HG03558 (cell line): ENCODE data around the gene CFAP54.
"Not testable (repeated sequence)": the region's sequence is repeated elsewhere in the genome, so short reads cannot be mapped to it uniquely, and the experiment has no call there.

Experiments
- ATAC-seq: cut with Tn5 transposase; IDR thresholded peaks from one replicate; pipeline ENCODE4 v1.9.1; 2021; ENCODE audit warnings: moderate number of reproducible peaks; ENCODE audit not compliant: unreplicated experiment; ENCODE audit errors: extremely low read depth

The CFAP54 gene

DNA sequence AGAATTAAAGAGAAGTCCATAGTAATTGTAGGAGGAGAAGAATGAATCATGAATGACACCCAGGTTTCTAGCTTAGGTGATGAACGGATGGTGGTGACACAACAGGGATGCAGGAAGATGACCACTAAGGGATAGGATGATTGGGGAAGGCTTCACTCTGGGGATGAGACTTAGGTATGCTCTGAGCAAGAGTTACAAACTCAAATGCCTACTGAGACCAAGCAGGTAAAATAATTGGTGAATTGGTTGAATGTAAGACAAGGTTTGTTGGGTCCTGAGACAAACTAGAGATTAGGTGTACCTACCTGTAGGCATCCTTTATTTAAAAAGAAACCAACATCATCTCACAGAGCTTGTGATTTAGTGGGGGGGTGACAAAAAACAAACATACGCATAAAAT is 116.3 kb downstream of the CFAP54 start:
- no peak for ATAC-seq

DNA sequence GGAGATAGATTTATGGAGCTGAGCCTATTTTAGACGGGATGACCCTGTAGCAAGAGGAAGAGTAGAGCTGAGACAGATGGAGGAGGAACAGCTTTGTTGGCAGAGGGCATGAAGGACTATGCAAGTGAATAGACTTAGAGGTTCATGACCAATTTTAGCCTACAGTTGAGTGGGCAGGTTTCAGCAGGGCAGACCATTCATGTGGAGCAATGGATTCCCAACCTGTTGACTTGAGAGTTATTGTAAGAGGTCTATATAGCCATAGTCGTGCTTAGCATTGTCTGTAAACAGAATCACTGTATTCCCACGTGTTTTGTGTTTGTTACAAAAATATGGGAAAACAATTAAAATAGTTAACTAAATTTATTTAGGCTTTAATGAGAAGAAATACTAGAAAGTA is 116.8 kb downstream of the CFAP54 start:
- ATAC-seq = no peak

DNA sequence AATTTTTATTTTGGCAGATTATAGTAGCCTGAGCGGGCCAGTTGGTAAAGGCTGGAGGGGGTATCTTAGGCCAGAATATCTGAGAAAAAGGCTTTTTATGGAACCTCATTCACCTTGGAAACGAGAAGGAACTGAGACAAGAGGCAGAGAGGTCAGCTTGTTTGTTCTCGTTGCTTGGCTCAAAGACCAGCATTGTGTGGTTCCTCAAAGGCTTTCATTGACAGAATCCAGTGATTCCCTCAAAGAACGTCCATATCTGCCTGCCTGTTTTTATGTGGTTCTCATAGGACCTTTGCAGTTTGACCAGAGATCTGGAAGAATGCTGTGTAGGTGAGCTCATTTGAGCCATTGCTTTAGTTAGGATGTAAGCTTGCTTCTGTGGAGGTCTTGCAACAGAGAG is 117.3 kb downstream of the CFAP54 start:
- no peak for ATAC-seq

DNA sequence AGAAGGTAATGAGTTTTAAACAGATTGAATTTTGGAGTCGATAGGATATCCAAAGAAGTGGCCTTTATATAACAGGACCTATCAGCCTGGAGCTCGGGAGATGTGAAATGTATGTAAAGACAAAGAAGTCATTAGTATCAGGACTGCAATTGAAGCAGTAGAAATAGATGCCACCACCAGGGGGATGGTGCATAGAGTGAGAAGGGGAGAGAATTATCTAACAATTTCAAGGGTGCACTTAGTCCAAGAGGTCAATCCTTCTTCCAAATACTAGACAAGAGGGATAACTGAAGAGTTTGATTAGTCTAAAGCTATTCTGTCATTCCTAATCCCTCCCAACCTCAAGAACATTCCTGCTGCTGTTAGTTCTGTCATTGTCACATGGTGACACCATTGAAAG is 127.8 kb downstream of the CFAP54 start:
- no peak for ATAC-seq

DNA sequence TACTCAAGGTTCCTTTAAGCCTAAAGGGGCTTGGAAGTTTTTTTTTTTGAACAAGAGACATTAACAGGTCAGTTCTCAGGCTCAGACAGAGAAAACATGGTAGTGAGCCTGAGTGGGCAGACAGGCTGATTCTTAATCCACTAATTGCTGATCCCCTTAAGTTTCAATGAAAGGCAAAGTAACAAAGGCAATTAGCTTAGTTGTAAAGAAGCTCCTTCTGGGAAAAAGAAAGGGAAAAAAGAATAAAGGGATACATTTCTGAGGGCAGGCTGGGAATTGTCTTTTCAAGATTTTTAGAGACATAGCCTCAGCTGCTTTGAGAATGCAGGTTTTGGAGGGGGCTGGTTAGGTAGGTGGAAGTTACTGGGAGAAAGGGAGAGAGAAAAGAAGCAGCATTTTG is 133.8 kb downstream of the CFAP54 start:
- ATAC-seq = no peak

DNA sequence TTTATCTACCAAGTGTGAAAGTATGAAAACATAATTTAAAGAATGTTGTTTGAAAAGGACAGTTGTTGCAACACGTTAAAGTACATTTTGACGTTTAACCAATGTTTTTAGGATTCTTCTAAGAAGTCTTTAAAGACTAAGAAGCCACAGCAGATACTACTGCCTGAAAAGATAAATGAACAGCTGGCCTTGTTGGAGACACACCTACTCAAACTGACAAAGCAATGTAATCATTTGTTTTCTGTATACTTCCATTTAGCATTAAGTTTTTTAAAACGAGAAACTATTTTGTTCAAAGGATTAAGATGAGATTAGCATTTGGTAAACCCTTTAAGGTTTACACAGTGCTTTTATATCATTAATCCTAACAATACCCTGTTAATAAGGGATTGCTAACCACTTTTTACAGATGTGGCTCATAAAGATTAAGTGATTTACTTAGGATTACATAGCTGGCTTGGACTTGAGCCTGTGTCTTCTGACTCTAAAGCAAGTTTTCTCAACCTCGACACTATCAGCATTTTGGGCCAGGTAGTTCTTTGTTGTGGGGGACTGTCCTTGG is 134.4 kb downstream of the CFAP54 start:
- ATAC-seq = no peak

DNA sequence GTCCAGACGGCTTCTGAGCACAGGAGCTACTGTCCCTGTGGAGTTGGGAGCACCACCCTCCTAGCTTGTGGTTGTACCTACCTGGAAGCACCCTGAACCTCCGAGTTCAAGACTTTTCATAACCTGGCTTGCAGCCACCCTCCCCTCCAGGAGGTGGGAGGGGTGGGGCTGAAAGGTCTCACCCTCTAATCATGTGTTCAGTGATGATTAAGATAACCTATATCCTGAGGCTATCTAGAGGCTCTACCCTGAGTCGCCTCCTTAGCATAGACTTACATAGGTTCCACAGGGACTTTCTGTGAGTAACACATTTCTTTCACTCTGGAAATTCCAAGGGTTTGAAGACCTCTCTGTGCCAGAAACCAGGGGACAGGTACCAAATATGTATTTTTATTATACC is 146.5 kb downstream of the CFAP54 start:
- no peak for ATAC-seq

DNA sequence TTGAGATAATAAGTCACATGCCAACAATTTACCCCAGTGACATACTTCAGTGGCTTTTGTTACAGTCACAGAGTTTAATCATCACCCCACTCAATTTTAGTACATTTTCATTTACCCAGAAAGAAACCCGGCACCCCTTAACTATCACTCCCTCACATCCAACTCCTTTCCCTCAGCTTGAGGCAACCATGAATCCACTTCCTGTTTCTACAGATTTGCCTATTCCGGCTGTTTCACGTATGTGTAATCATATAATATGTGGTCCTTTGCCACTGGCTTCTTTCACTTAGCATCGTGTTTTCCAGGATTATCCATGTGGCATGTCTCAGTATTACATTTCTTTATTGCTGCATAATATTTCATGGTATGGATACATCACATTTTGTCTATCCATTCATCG is 147.5 kb downstream of the CFAP54 start:
- ATAC-seq = no peak

DNA sequence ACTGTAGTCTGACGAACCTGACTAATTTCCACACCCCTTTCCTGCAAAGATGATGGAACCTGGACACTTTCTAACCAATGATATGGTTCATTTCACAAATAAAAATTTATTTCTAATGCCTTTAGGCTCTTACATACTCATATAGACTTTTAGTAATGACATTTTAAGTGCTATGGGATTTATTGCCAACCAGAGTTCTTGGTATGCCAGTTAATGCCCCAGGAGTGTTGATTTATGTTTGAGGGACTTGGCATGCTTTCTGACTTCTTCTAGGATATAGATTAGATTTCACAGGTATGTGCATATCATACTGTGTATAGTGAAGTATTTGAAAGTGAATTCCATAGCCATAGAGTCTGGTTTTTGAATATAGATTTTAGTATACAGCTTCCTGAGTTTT is 159.5 kb downstream of the CFAP54 start:
- ATAC-seq = no peak

DNA sequence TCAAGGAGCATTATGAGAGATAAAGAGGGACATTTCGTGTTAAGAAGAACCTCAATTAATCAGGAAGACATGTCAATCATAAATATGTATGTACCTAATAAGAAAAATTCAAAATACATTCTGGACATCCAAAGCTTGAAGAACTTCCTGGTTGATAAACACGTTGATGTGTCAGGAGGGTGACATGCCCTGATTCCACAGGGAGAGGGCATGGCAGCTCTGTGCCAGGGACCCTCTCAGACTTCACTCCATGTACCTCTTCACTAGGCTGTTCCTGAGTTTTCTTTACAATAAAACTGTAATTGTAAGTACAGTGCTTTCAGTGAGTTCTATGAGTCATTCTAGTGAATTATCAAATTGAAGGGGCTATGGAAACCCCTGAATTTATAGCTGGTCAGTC is 163.5 kb downstream of the CFAP54 start:
- no peak for ATAC-seq

DNA sequence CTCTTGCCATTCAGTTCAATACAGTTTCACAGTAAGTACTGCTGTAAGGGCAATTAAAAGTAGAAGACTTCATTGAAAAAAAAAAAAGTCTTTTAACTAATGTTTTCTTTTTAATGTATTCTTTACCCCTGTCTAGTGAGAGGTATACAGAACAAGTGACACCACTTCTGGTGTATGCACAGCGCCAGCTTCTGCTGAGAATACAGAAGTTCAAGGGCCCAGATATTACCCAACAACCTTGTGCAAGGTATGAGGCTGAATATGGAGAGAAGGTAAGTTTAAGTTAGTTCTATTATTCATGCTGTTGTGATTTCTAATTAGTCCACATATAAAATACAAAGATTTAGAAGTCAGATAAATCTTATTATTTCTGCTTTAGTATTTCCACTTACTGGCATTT is 168.7 kb downstream of the CFAP54 start:
- no peak for ATAC-seq

DNA sequence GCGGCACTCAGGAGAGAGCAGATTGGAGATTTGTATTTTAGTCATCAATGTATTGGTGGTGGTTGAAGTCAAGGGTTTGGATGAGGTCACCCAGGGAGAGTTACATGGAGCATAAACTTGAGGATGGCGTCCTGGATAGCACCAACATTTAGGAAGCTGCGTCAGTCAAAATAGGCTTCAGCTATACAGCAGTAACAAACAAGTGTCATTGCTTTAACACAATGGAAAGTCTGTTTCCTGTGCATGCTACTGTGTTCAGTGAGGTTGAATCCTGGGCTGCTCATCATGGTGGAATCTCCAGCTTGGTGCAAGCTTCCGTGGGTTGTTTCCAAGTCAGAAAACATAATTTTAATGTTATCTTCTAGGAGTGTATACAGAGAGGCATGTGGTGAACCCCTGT is 180.4 kb downstream of the CFAP54 start:
- no peak for ATAC-seq

DNA sequence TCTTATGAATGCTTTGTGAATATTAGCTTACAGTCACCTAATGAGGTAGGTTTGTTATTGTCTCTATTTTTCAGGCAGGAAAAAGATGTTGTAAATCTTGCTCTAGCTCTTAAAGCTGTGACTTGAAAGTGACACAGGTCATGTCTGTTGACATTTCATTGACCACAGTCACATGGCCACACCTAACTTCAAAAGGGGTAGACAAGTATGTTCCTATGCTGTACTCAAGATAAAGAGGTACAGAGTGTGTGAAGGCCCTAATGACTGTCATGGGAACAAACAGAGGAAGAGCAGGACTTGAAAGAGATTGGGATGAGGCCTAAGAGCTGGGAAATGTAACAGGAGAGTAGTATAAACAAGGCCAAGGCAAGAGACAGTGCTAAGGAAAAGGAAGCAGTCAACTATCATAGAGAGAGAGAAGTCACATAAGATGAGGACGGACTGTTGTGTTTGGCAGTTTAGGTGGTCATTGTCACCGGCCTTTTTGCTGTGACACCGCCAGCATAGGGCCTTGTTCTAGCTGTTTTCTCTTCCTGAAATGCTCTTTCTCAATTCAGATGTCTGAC is 181.0 kb downstream of the CFAP54 start:
- no peak for ATAC-seq

DNA sequence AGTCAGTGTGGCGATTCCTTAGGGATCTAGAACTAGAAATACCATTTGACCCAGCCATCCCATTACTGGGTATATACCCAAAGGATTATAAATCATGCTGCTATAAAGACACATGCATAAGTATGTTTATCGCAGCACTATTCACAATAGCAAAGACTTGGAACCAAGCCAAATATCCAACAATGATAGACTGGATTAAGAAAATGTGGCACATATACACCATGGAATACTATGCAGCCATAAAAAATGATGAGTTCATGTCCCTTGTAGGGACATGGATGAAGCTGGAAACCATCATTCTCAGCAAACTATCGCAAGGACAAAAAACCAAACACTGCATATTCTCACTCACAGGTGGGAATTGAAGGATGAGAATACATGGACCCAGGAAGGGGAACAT is 186.1 kb downstream of the CFAP54 start:
- not testable (repeated sequence) for ATAC-seq

DNA sequence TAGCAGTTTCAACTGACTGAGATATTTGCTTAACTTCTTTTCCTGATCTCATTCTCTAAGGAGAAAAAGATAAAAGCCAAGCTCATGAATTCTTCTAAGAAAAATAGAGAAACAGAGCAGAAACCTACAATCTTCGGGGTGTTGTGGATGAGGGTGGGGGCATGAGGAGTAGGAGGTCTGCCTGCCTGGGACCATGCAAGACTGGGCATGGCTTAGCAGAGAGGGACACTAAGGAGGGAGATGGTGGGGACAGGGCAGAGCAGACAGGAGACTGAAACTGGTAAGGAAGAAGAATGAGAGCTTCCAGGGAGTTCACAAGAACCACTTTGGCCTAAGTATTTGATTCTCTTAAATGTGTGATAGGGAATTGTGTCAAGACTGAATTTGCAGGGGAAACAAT is 188.0 kb downstream of the CFAP54 start:
- ATAC-seq = no peak

DNA sequence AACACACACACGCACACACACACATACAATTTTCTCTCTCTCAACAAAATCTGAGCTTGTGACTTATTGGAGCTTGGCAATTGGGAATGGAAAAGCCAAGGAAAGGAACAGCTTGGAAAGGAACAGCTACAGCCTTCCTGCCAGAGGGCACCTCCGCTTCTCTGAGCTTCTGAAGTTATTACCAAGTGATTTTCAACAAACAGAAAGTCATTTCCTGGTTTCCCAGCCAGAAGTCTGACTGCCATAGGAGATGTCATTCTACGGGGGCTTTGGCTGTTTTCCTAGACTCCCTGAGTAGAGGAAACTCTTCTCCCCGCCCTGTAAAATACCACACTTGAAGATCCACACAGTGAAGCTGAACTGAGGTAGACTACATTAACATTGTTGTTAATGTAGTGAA is 198.3 kb downstream of the CFAP54 start:
- no peak for ATAC-seq

DNA sequence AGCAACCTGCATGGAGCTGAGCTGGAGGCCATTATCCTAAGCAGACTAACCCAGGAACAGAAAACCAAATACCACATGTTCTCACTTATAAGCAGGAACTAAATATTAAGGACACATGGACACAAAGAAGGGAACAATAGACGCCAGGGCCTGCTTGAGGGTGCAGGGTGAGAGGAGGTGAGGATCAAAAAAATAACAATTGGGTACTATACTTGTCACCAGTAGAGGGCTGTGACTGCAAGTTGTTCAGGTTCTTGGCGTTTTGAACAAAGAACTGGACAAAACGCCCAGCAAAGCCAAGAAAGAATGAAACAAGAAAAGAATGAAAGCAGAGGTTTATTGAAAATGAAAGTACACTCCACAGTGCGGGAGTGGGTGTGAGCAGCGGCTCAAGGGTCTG is 209.1 kb downstream of the CFAP54 start:
- ATAC-seq = no peak

DNA sequence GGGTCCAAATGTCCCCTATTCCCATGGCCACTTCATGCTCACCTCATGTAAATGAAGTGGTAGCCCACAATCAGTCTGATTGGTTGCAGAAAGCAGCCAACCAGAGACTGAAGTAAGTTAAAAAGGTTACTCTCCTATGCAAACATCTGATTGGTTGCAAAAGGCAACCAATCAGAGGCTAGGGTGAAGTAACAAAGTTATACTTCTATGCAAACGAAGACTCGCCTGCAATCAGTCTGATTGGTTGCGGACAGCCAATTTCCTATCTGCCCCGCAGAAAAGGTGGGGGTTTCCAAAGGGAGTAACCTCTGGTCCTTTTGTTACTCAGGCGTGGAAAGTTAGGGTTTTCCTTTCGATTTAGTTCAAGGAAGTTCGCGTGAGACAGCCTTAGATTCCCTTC is 209.6 kb downstream of the CFAP54 start:
- no peak for ATAC-seq

DNA sequence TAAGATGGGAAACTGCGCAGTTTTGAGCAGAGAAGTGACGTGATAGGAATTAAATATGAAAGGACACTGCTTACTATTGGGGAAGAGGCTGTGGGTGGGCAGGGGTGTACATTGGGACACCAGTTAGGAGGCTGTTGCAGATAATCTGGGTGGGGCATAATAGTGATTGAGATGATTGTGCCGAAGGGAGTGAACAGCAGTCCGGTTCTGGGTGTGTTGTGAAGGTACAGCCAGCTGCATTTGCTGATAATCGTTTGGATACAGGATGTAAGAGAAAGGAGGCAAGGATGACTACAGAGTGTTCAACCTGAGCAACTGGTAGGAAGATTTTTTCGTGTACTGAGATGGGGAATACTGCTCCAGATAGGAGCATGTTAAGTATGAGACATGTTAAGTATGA is 212.5 kb downstream of the CFAP54 start:
- no peak for ATAC-seq

DNA sequence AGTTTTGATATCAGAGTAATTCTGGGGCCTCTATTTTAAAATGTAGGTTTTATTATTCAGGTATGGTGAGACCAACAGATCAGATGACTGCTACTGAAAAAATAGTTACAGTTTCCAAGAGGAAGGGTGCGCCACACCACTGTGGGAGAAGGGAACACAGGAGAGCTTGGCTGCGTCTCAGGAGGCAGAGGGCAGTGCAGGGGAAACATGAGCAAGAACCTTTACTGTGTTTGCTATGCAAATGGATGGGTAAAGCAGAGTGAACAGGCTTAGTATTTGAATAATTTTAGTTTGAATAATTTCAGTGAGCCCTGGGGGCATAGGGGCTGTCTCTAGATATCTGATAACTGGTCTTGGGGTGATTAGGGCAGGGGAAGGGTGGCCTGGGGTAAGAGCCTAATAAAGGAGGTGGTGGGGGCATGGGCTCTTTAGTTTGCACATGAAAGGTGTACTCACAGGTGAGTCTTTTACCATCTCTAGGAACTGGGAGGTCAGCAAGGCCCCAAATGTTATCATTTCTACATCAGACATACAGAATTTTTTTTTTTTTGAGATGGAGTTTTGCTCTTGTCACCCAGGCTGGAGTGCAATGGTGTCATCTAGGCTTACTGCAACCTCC is 220.9 kb downstream of the CFAP54 start:
- ATAC-seq = no peak

DNA sequence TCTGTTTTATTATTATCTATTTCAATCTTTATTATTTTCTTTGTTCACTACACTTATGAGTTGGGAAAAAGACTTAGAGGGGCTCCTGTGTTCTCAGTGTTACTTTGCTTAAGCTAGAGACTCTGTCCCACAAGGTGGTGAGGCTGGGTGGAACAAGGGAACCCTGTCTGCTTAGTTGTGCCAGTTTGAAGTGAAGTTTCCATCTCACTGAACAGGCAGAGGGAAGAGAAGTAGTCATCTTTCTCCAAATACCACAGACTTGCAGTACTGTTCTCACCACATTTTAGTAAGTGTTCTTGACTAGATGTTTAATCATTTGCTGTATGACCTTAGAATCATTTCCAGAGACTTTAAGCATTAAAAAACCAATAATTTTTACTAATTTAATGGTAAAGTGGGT is 222.0 kb downstream of the CFAP54 start:
- ATAC-seq = no peak

DNA sequence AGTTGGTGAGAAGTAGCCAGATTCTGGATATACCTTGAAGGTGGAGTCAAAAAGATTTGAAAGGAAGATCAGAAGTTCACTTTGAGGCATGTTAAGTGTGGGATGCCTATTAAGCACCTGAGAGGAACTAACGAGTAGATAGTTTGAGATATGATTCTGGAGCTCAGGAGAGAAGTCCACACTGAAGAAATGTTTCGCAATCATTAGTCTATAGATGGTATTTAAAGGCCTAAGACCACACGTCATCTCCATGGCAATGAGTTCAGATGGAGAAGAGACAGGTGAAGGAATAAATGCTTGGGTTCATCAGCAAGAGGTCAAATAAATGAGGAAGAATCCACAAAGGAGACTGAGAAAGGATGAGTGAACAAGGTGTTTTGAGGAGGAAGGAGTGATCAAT is 224.8 kb downstream of the CFAP54 start:
- no peak for ATAC-seq
